Measurements from ENCODE around the gene ANAPC15. TPM values are rescaled to one million over a fixed set of nuclear protein-coding genes. Genes with fewer than 3 reads are reported as not detected.

ANAPC15 gene
- total RNA-seq, 1 experiment from 2014 or later = 63.6 TPM

DNA sequence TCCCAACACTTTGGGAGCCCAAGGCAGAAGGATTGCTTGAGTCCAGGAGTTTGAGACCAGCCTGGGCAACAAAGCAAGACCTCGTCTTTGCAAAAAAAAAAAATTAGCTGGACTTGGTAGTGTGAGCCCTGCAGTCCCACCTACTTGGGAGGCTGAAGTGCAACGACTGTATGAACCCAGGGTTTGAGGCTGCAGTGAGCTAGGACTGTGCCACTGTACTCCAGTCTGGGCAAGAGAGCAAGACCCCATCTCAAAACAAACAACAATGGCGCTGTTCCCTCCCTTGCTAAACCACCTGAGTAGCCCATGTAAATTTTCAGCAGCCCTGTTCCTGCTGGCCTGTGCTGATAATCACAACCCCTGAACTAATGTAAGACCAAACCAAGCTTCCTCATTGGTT lies 12.5 kb downstream of the ANAPC15 start:
- DNase-seq (ENCODE audit: unreplicated experiment) = no peak
- Mint-ChIP-seq H3K9me3 (ENCODE audit: unreplicated experiment) (no peaks in the 10 kb centered on the region), H3K4me3 (ENCODE audit: unreplicated experiment) (no peak overlapping the region), H3K4me1 (ENCODE audit: insufficient read depth, unreplicated experiment) (peaks cover 43% of the 10 kb centered on the region), H3K27me3 (ENCODE audit: insufficient read depth, unreplicated experiment) (no peaks in the 10 kb centered on the region), H3K36me3 (ENCODE audit: insufficient read depth, unreplicated experiment) (peaks cover 69% of the 10 kb centered on the region), H3K27ac (ENCODE audit: low read depth, unreplicated experiment) (peak overlapping the region; percentile 100)
- intact Hi-C loops (cut with micrococcal nuclease) = no loop called here
- TF ChIP-seq, protein P1, sequence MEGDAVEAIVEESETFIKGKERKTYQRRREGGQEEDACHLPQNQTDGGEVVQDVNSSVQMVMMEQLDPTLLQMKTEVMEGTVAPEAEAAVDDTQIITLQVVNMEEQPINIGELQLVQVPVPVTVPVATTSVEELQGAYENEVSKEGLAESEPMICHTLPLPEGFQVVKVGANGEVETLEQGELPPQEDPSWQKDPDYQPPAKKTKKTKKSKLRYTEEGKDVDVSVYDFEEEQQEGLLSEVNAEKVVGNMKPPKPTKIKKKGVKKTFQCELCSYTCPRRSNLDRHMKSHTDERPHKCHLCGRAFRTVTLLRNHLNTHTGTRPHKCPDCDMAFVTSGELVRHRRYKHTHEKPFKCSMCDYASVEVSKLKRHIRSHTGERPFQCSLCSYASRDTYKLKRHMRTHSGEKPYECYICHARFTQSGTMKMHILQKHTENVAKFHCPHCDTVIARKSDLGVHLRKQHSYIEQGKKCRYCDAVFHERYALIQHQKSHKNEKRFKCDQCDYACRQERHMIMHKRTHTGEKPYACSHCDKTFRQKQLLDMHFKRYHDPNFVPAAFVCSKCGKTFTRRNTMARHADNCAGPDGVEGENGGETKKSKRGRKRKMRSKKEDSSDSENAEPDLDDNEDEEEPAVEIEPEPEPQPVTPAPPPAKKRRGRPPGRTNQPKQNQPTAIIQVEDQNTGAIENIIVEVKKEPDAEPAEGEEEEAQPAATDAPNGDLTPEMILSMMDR (IDR thresholded peaks at IDR 0.05; ENCODE audit: unreplicated experiment) = no peak
- no TSS peak for BruUV-seq (replicated peaks)
- POLR2A ChIA-PET = interaction anchor here (0.9 to 6.7 kb wide), 10 partner anchors 8 to 123 kb away, joined by 3 to 73 read pairs (median 12); partner anchors contain the start of gene ANAPC15
- CTCF ChIA-PET = interaction anchor here (0.6 to 6.3 kb wide), 6 partner anchors 9 to 83 kb away, joined by 3 to 47 read pairs (median 28); no protein-coding TSS in a partner anchor

DNA sequence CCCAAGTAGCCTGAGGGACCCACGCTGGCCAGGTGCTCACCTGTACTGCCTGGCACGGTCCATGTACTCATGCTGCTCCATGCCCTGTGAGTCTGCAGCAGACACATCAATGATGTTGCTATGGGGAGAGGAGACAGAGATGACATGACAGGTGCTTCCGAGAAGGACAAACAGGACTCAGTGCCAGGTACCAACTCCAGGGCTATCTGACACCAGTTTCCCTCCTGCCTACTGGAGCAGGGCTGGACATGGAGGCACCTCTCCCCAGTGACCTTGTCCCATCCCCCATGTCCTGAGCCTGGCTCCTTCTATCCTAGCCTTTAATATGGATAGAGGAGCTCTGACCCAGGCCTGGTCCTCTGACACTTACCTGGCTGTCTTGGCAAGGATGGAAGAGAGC lies 13.8 kb downstream of the ANAPC15 start:
- BruUV-seq (replicated peaks) = no TSS peak
- CTCF ChIA-PET = interaction anchor here (0.6 to 6.3 kb wide), 6 partner anchors 8 to 136 kb away, joined by 3 to 47 read pairs (median 11); no protein-coding TSS in a partner anchor
- intact Hi-C loops (cut with micrococcal nuclease) = no loop called here

DNA sequence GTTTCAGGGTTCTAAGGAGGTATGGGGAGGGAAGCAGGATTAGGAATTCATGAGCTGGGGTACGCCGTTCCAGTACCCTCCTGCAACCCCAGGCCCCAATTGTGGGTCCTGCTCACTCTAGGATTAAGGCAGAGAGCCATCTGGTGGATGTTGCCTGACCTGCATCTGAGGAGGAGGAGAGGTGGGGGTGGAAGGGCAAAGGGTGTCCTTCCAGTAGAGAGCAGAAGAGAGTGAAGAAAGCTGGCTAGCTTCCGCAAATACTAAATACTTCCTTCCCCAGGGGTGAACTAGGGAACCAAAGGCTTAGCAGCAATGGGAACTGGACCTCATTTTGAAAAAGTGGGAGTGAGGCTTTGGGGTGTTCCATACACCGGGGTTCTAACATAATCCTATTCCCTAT lies 21.2 kb downstream of the ANAPC15 start:
- CTCF ChIA-PET = interaction anchor here (0.6 to 8.8 kb wide), 38 partner anchors 9 to 341 kb away, joined by 3 to 155 read pairs (median 7); partner anchors contain the start of gene LAMTOR1
- Mint-ChIP-seq H3K27me3 (ENCODE audit: insufficient read depth, unreplicated experiment) (no peaks in the 10 kb centered on the region), H3K4me3 (ENCODE audit: unreplicated experiment) (no peak overlapping the region), H3K36me3 (ENCODE audit: insufficient read depth, unreplicated experiment) (peaks cover 18% of the 10 kb centered on the region), H3K4me1 (ENCODE audit: insufficient read depth, unreplicated experiment) (no peaks in the 10 kb centered on the region), H3K9me3 (ENCODE audit: unreplicated experiment) (no peaks in the 10 kb centered on the region), H3K27ac (ENCODE audit: low read depth, unreplicated experiment) (peak overlapping the region; percentile 70)
- POLR2A ChIA-PET = interaction anchor here (0.7 to 4.5 kb wide), 11 partner anchors 10 to 69 kb away, joined by 3 to 29 read pairs (median 5); partner anchors contain the start of gene LAMTOR1
- peak; percentile 69 for DNase-seq (ENCODE audit: unreplicated experiment)
- intact Hi-C loops (cut with micrococcal nuclease) = loop anchor here (1.0 kb wide), 3 partner anchors 66 to 340 kb away; no protein-coding TSS in a partner anchor
- BruUV-seq (replicated peaks) = no TSS peak
- TF ChIP-seq, protein P1 (IDR thresholded peaks at IDR 0.05; ENCODE audit: unreplicated experiment) = peak; percentile 77

More for the DNA sequence above, 13.8 kb downstream of the ANAPC15 start:
- H3K27ac Mint-ChIP-seq (ENCODE audit: low read depth, unreplicated experiment) = no peak overlapping the region
- H3K27me3 Mint-ChIP-seq (ENCODE audit: insufficient read depth, unreplicated experiment) = no peaks in the 10 kb centered on the region
- TF ChIP-seq, protein P1 (IDR thresholded peaks at IDR 0.05; ENCODE audit: unreplicated experiment) = no peak
- H3K9me3 Mint-ChIP-seq (ENCODE audit: unreplicated experiment) = no peaks in the 10 kb centered on the region
- H3K4me1 Mint-ChIP-seq (ENCODE audit: insufficient read depth, unreplicated experiment) = peaks cover 36% of the 10 kb centered on the region
- no peak for DNase-seq (ENCODE audit: unreplicated experiment)
- POLR2A ChIA-PET = interaction anchor here (1.6 to 6.7 kb wide), 4 partner anchors 13 to 81 kb away, joined by 3 to 42 read pairs (median 22); no protein-coding TSS in a partner anchor
- H3K4me3 Mint-ChIP-seq (ENCODE audit: unreplicated experiment) = no peak overlapping the region
- peaks cover 62% of the 10 kb centered on the region for H3K36me3 Mint-ChIP-seq (ENCODE audit: insufficient read depth, unreplicated experiment)

DNA sequence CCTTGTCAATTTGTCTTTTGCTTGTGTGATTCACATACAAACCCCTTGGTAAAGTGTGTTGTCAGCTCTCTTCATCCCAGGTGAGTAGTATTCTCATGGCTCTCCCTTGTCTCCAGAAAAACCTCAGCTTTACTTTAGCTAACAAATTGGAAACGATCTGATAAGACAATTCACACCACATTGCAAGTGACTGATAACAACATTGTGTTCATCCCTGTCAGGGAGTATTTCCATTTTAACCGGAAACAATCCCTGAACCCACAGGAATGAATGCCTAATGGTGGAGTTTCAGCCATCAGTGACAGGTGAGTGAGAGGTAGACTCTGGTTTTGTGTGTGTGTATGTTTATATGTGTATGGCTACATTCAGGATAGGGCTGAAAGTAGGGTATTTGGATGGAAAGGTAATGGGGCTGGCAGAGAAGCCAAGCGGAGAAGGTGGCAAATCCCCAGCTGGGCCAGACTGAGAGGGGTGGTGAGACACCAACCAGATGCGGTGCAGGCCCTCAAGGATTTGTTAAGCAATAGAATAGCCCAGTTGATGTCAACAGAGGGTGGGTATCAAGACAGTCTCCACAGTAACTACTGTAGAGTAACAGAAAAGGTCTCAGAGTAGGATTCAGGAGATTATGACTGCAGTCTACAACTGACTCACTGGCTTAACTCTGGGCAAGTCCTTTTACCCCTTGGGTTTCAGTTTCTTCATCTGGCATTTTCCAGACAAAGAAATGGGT lies 24.3 kb downstream of the ANAPC15 start:
- H3K36me3 Mint-ChIP-seq (ENCODE audit: insufficient read depth, unreplicated experiment) = peaks cover 7% of the 10 kb centered on the region

More for the DNA sequence above, 24.3 kb downstream of the ANAPC15 start:
- intact Hi-C loops (cut with micrococcal nuclease) = no loop called here
- CTCF ChIA-PET = interaction anchor here (0.5 to 5.6 kb wide), 6 partner anchors 40 to 1098 kb away, joined by 3 to 45 read pairs (median 4); no protein-coding TSS in a partner anchor
- Mint-ChIP-seq H3K27me3 (ENCODE audit: insufficient read depth, unreplicated experiment) (no peaks in the 10 kb centered on the region), H3K27ac (ENCODE audit: low read depth, unreplicated experiment) (no peak overlapping the region), H3K9me3 (ENCODE audit: unreplicated experiment) (no peaks in the 10 kb centered on the region), H3K4me1 (ENCODE audit: insufficient read depth, unreplicated experiment) (peaks cover 8% of the 10 kb centered on the region), H3K4me3 (ENCODE audit: unreplicated experiment) (no peak overlapping the region)
- POLR2A ChIA-PET = interaction anchor here (5.2 kb wide), 1 partner anchor 11 kb away, joined by 42 read pairs; no protein-coding TSS in a partner anchor
- TF ChIP-seq, protein P1 (IDR thresholded peaks at IDR 0.05; ENCODE audit: unreplicated experiment) = no peak
- DNase-seq (ENCODE audit: unreplicated experiment) = no peak
- no TSS peak for BruUV-seq (replicated peaks)
